Measurements from ENCODE around the gene CTSE.

- TF ChIP-seq, protein P1, sequence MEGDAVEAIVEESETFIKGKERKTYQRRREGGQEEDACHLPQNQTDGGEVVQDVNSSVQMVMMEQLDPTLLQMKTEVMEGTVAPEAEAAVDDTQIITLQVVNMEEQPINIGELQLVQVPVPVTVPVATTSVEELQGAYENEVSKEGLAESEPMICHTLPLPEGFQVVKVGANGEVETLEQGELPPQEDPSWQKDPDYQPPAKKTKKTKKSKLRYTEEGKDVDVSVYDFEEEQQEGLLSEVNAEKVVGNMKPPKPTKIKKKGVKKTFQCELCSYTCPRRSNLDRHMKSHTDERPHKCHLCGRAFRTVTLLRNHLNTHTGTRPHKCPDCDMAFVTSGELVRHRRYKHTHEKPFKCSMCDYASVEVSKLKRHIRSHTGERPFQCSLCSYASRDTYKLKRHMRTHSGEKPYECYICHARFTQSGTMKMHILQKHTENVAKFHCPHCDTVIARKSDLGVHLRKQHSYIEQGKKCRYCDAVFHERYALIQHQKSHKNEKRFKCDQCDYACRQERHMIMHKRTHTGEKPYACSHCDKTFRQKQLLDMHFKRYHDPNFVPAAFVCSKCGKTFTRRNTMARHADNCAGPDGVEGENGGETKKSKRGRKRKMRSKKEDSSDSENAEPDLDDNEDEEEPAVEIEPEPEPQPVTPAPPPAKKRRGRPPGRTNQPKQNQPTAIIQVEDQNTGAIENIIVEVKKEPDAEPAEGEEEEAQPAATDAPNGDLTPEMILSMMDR (IDR thresholded peaks at IDR 0.05; ENCODE audit: control extremely low read depth in 1 of 3, insufficient read depth in 1 of 3, low read depth in 1 of 3, low read length in 3 of 3): no peak
- TF ChIP-seq SRF (IDR thresholded peaks at IDR 0.05; ENCODE audit: low read depth, low read length) (no peak), EP300 (IDR thresholded peaks at IDR 0.05; ENCODE audit: borderline replicate concordance in 1 of 2, low read depth in 2 of 2, low read length in 2 of 2) (no peak)
Measured at GRCh38 chr1:205972081-205972480, 51.6 kb downstream of the CTSE start.

Measured in H1 (cell line).